Gastrocnemius medialis (tissue), 4 donors: ENCODE results near the gene TALDO1.

Experiments used
- POLR2A ChIP-seq, 2 donors: fragments of 450-650 bp; IDR thresholded peaks; one replicate each; pipeline ENCODE4 v1.6.1; 2017; ENCODE audit warnings: antibody characterized with exemption in 2 of 2, mild to moderate bottlenecking in 2 of 2, moderate library complexity in 2 of 2
- TF ChIP-seq, protein P1 (sequence below), 5 experiments: fragments of 450-650 bp in 3 of 5; fragments of 200-600 bp in 2 of 5; sonication (generic) in 2 of 5; IDR thresholded peaks in 4 of 5; conservative IDR thresholded peaks in 1 of 5; 1 replicate in 4 of 5; 2 replicates in 1 of 5; pipeline ENCODE4 v1.5.1; 2016 to 2019; ENCODE audit warnings: antibody characterized with exemption in 5 of 5, mild to moderate bottlenecking in 3 of 5, moderate library complexity in 3 of 5

DNA sequence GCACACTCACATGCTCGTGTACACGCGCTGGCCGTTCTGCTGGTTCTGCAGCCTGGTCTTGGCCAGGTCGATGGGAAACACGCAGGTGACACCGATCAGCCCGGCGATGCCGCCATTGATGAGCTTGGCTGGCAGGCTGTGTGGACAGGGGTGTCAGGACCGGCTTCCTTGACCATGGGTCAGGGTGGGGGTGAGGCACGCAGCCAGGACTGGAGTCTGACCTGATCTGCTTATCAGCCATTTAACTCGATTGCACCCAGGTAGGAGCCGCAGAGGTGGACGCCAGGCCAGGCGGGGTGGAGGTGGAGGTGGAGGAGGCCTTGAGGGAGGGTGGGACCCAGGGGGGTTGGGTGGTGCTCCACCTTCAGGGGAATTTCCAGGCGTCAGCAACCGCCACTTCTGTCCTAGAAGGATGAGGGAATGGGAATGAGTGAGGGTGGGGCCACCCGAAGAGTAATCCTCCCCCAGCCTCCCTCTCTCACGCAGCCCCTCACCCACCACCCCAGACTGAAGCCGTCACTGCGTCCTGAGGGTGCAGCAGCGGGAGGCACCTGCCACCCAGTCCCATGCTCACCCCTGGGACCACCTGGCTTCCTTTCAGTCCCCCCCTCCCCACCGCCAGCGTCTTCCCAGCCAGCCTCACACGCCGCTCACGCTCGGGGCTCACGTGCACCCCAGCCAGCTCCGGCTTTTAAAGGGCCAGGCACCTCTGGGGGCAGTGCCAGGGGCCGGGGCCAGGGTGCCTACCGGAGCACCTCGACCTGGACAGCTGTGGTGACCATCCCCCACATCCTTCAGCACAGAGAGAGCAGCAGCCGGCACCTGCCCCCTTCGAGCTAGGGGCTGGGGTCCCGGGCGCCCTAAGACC, 47.7 kb downstream of the TALDO1 start:
- TF ChIP-seq, protein P1, sequence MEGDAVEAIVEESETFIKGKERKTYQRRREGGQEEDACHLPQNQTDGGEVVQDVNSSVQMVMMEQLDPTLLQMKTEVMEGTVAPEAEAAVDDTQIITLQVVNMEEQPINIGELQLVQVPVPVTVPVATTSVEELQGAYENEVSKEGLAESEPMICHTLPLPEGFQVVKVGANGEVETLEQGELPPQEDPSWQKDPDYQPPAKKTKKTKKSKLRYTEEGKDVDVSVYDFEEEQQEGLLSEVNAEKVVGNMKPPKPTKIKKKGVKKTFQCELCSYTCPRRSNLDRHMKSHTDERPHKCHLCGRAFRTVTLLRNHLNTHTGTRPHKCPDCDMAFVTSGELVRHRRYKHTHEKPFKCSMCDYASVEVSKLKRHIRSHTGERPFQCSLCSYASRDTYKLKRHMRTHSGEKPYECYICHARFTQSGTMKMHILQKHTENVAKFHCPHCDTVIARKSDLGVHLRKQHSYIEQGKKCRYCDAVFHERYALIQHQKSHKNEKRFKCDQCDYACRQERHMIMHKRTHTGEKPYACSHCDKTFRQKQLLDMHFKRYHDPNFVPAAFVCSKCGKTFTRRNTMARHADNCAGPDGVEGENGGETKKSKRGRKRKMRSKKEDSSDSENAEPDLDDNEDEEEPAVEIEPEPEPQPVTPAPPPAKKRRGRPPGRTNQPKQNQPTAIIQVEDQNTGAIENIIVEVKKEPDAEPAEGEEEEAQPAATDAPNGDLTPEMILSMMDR (IDR thresholded peaks at IDR 0.05 in 4 of 5, conservative IDR thresholded peaks at IDR 0.05 in 1 of 5), result no peak
- TF ChIP-seq POLR2A (IDR thresholded peaks at IDR 0.05), result no peak
